ENCODE results near the gene BCL3.
"Not testable (repeated sequence)": the region's sequence is repeated elsewhere in the genome, so short reads cannot be mapped to it uniquely, and the experiment has no call there.

The BCL3 gene, protein sequence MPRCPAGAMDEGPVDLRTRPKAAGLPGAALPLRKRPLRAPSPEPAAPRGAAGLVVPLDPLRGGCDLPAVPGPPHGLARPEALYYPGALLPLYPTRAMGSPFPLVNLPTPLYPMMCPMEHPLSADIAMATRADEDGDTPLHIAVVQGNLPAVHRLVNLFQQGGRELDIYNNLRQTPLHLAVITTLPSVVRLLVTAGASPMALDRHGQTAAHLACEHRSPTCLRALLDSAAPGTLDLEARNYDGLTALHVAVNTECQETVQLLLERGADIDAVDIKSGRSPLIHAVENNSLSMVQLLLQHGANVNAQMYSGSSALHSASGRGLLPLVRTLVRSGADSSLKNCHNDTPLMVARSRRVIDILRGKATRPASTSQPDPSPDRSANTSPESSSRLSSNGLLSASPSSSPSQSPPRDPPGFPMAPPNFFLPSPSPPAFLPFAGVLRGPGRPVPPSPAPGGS

DNA sequence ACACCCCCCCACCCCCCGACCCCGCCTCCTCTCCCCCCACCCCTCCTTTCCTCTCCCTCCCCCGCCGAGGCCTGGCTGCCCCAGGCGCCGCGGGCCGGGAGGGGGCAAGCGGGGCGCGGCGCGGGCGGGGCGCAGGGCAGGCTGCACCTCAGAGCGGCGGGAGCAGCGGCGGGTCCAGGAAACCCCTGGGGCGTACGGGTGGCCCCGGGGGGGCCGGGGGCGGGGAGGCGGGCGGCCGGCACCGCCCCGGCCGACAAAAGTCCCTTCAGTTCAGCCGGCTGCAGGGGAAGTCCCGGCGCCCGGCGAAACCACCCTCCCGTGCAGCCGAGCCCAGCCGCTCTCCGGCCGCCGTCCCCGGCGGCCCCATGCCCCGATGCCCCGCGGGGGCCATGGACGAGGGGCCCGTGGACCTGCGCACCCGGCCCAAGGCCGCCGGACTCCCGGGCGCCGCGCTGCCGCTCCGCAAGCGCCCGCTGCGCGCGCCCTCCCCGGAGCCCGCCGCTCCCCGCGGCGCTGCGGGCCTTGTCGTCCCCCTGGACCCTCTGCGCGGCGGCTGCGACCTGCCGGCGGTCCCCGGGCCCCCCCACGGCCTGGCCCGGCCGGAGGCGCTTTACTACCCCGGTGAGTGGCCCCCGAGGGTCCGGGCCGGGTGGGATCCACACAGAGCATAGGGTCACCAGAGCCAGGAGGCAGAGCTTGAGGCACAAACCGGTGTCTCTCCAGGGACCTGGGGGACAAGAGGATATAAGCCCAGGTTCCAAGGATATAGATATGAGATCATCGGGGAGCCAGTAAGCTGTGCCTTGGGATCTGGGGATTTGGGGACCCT is at the start of gene BCL3:
TSS of gene BCL3 (plus strand) at position 283 of the 829 bp plus-strand sequence. CDS start at position 366, 83 bp downstream.
- DNase-seq, result peak; percentile 27

DNA sequence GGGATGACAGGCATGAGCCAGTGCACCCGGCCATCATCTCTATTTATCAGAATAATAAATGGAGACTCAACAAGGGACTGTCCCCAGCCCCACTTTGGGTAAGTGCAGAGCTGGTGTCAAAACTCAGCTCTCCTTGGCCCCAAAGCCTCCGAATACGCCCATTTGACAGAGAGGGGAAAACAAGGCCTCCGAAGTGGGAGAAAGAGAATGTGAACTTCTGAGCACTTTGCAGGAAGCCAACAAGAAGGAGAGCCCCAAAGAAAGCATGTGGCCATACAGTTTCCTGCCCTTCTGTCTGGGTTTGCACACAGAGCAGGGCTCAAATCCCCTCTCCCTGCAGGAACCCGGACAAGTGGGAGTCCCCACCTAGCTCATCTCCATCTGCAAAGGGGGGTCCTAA is 48.0 kb upstream of the BCL3 start:
- DNase-seq, result no peak

DNA sequence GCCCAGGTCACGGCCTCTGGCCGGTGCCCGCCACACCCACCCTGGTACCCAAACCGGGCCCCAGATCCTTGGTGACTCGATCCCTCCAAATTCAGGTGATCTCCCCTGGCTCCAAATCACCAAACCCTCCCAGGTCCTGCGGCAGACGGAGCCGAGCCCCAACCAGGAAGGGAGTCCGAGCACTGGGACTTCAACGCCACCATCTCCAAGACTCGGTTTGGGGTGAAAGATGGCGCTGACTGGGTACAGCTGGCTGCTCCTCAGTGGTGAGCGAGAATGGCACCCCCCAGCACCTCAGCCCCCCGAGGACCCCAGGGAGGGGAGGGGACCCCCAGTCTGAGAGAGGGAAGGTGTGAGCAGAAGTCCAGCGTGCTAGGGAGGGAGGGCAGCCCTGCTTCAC is 47.3 kb upstream of the BCL3 start:
- DNase-seq, result no peak

DNA sequence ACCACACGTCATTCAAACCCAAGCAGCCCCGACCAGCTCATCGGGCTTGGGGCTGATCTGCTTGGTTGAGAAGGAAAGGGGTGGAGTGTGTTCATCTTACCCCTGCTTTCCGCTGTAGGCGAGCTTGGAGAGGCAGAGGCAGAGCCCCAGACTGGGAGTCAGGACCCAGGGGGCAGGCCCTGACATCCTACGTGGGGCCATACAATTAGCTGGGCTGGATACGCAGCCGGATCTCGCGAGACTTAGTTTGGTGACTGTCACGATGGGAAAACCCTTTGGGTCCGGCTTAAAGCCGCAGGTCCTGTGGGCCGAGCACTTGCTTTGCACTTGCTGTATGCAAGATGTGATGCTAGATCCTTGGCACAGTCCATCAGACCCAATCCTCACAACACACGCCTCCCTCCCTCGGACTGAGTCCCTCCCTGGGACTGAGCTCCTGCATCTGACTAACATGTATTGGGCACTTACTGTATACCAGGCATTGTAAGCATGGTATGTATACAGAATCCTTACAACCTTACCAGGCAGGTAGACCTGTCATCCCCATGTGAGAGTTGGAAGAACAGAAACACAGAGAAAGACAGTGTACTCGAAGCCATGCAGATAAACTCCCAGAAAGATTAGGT is 45.8 kb upstream of the BCL3 start:
- no peak for DNase-seq

DNA sequence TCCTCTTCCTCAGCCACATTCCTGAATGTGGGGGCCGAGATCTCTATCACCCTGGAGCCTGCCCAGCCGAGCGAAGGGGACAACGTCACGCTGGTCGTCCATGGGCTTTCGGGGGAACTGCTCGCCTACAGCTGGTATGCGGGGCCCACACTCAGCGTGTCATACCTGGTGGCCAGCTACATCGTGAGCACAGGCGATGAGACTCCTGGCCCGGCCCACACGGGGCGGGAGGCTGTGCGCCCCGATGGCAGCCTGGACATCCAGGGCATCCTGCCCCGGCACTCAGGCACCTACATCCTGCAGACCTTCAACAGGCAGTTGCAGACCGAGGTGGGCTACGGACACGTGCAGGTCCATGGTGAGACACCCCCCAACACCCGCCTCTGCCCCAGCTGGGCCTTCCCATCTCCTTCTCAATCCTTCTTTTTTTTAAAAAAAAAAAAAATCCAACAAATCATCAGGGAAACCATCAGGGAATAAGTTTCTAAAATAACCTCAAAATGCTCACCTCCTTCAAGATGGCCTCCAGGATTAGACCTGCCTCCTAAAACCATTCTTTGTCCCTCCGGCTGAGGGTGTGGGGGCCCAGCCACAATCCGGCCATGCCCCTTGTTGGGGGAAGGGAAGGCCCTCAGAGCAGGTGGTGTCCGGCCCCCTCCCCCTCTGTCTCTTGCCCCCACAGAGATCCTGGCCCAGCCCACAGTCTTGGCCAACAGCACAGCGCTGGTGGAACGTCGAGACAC is 45.0 kb upstream of the BCL3 start:
- DNase-seq, result no peak

DNA sequence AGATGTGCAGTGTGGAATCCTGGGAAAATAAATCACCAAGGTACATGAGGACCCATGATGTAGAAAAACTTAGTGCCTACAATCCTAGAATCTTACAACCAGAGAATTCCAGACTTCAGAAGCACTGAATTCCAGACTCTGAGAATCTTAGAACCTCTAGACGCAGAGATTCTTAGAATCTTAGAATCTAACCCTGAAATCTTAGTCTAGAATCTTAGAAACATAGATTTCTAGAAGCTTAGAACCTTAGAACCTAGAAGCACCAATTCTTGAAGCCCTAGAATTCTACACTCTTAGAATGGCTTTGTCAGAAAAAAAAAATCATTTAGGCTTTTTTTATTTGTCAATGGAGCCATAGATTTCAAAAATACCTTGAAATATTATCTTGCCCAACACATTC is 43.5 kb upstream of the BCL3 start:
- no peak for DNase-seq

DNA sequence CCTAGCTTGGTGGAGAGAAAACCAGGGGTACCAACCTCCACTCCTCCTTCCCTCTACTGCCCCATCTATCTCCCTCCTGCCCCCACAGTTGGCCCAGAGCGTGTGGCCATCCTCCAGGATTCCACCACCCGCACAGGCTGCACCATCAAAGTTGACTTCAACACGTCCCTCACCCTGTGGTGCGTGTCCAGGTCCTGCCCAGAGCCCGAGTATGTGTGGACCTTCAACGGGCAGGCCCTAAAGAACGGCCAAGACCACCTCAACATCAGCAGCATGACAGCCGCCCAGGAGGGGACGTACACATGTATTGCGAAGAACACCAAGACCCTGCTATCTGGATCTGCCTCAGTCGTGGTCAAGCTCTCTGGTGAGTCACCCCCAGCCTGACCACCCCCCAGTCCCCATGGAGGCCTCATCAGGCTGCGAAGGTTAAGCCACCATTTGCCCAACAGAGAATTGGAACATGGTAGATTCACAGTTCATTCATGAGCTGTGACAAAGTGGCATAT is 43.0 kb upstream of the BCL3 start:
- DNase-seq, result no peak

DNA sequence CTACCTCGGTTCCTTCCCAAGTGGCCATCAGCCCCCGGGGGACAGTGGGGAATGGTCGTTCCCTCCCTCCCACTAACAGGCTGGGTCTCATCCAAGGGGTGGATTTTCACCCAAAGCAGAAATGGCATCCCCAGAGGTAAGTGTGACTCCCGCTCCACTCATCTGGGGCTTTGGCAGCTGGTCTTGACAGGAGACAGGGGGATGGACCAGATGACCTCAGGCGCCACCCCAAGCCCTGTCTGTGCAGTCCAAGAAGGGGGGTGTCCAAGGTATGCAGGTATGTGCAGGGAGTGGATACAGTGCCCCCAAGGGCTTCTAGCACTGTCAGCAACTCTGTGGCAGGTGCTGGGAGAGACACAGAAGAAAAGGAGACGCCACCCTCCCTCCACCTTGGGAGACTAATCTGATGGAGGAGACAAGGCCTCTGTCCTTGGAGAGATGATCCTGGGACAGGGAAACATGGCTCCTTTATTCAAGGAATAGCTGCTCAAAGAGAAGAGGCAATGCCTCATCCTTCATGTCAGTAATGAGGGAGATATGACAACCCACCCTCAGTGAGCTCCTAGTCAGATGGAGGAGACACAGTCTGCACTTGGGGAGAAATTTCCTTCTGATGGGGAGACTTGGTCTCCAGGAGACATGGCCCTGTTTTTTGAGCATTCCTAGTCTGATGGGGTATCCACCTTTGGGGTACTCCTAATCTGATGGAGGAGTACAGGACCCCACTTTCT is 41.8 kb upstream of the BCL3 start:
- no peak for DNase-seq

DNA sequence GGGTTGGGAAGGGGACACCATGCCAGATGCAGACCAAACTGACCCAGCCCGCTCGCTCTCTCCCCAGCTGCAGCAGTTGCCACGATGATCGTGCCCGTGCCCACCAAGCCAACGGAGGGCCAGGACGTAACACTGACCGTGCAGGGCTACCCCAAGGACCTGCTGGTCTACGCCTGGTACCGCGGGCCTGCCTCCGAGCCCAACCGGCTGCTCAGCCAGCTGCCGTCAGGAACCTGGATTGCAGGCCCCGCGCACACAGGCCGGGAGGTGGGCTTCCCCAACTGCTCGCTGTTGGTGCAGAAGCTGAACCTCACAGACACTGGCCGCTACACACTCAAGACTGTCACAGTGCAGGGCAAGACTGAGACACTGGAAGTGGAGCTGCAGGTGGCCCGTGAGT is 40.7 kb upstream of the BCL3 start:
- no peak for DNase-seq

DNA sequence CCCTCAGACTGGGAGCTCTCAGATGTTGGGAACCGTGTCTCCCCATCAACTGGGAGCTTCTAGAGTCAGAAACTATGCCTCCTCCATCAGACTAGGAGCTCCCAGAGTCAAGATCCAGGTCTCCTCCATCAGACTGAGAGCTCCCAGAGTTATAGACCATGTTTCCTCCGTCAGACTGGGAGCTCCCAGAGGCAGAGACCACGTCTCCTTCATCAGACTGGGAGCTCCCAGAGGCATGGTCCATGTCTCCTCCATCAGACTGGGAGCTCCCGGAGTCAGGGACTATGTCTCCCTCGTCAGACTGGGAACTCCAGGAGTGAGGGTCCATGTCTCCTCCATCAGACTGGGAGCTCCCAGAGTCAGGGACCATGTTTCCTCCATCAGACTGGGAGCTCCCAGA is 39.6 kb upstream of the BCL3 start:
- no peak for DNase-seq

DNA sequence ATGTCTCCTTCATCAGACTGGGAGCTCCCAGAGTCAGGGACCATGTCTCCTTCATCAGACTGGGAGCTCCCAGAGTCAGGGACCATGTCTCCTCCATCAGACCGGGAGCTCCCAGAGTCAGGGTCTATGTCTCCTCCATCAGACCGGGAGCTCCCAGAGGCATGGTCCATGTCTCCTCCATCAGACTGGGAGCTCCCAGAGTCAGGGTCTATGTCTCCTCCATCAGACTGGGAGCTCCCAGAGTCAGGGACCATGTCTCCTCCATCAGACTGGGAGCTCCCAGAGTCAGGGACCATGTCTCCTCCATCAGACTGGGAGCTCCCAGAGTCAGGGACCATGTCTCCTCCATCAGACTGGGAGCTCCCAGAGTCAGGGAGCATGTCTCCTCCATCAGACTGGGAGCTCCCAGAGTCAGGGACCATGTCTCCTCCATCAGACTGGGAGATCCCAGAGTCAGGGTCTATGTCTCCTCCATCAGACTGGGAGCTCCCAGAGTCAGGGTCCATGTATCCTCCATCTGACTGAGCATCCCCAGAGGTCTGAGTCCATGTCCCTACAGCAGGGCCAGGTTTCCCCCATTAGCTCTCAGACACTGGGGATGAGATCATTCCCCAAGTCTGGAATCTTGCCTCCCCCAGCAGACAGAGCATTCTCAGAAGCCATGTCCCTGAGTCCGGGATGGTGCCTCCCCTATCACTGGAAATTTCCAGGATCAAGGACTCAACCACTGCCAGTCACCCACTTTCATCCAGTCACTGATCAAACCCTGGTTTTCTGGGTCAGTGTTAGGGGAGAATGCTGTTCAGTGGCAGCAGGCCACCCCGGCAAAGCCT is 38.9 kb upstream of the BCL3 start:
- DNase-seq, result not testable (repeated sequence)

DNA sequence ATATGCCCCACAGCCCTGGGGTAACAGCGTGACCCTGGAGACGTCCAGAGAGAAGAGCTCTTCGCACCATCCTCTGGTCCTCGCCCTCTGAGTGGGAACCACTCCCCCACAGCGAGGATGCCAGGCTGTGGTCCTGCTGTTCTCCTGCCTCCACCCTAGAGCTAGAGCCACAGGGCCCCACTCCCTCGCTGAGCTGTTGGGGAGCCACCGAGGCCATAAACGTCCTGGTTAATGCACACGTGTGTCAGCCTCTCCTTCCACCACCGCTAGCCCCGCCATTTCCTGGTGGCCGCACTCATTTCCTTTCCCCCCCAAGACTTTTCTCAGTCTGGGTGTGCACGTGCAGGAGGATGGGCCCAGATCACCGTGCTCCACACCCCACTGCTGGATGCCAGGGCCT is 38.0 kb upstream of the BCL3 start:
- DNase-seq, result no peak

DNA sequence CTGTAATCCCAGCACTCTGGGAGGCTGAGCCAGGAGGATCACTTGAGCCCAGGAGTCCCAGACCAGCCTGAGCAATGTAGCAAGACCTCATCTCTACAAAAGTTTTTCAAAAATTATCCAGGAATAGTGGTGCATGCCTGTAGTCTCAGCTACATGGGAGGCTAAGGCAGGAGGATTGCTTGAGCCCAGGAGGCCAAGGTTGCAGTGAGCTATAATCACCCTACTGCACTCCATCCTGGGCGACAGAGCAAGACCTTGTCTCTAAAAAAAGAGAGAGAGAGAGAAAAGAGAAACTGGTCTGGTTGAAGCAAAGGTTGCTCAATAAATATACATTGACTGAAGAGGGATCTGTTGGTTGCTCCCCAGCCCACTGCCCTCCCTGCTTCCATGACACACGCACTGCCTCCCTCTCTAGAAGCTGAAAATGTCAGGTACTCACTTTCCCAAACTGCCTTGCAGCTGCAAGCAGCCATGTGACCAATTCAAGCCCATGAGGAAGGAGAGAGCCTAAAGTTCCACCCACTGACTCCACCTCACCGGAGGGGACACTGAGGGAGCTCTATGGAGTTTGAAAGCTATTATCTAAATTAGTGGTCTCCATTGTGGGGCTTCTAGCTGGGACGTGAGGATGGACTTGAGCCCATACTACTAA is 35.5 kb upstream of the BCL3 start:
- DNase-seq, result no peak

DNA sequence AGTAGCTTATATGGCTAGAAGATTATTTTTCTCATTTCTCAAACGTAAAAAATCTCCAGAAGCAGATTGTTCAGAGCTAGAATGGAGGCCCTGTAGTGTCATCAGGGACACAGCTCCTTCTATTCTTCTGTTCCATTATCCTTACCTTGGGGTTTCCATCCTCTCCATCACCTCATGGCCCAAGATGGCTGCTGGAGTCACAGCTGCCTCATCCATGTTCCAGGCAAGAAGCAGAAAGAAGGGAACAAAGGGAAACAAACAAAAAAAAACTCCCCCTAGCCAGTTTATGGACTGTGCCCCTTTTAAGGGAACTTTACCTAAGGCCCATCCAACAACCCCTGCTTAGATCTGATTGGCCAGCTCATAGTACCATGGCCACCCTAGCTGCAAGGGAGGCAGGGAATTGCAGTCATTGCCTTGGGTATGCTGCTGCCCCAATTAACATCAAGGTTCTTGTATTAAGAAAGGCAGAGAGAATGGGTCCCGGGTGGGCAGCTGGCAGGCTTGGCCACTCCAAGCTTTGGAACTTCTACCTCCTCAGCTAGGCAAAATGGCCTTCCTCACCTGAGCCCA is 33.8 kb upstream of the BCL3 start:
- no peak for DNase-seq

DNA sequence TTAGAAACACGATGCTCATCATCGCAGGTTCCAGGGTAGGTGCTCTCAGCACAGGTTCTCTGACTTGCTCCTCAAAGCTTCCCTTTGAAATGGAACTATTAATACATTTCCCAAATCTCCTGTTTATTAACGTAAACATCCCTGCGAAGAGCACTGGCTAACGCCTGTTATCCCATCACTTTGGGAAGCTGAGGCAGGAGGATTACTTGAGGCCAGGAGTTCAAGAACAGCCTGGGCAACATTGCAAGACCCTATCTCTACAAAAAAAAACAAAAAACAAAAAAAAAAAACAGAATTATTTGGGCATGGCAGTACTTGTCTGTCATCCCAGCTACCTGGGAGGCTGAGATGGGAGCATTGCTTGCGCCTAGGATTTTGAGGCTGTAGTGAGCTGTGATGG is 30.9 kb upstream of the BCL3 start:
- no peak for DNase-seq

DNA sequence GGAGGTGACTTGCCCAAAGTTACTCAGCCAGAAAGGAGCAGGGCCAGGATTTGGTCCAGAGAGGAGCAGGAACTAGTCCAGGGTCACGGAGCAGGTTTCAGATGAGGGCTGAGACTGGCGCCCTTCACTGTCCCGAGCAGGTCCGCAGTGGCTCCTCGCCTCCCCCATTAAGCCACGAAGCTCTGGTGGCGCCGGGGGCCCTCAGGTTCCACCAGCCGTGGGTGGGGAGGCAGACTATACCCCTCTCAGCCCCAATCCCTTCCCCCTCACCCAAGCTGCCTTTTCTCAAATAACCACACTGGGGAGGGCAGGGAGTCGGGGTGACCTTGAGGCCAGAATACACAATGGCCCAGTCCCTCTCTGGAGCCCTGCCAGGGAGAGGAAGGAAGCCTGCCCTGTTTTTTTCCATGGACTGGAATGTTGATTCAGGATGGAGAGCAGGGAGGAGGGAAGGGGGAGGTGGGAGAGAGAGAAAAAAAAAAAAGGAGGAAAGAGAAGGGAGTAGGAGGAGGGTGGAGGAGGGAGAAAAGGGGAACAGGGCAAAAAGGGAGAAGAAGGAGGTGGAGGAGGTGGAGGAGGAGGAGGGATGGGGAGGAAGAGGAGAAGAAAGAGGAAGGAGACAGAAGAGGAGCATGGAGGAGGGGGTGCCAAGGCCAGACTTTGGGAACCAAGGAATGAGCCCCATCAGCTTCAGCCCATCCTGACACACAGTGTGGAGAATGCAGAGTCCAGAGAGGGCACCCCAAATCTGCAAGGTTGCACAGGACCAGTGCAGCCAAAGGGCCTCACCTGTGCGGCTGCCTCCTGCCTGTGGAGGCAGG is 29.9 kb upstream of the BCL3 start:
- no peak for DNase-seq

DNA sequence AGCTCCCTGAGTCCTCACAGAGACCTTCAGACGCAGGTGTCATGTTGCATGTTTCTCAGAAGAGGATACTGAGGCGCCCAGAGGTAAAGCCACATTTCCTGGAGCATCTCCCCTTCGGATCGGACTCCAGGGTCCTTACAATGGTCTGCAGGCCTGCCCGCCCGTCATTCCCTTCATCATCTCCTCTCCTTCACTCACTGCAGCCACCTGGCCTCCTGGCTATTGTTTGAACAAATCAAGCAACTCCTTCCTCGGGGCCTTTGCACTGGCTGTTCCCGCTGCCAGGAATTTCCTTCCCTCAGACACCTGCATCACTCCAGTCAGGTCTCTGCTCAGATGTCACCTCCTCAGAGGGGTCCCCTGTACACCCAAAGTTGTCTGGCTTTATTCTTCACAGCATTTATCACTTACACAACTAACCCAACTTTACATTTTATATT is 29.2 kb upstream of the BCL3 start:
- DNase-seq, result no peak

DNA sequence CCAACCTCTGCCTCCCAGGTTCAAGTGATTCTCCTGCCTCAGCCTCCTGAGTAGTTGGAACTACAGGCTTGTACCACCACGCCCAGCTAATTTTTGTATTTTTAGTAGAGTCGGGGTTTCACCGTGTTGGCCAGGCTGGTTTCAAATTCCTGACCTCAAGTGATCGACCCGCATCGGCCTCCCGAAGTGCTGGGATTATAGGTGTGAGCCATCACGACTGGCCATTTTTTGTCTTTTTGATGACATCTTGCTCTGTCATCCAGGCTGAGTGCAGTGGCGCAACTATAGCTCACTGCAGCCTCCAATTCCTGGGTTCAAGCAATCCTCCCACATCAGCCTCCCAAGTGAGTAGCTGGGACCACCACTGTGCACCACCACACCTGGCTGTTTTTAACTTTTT is 28.1 kb upstream of the BCL3 start:
- DNase-seq, result not testable (repeated sequence)

DNA sequence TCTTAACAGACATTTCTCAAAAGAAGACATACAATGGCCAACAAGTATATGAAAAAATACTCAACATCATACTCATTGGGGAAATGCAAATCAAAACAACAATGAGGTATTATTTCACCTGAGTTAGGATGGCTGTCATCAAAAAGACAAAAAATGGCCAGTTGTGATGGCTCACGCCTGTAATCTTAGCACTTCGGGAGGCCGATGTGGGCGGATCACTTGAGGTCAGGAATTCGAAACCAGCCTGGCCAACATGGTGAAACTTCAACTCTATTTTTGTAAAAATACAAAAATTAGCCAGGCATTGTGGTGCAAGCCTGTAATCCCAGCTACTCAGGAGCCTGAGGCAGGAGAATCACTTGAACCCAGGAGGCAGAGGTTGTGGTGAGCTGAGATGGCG is 27.6 kb upstream of the BCL3 start:
- no peak for DNase-seq
